Measurements from ENCODE around the gene SMCO4. TPM values are rescaled to one million over a fixed set of nuclear protein-coding genes. Genes with fewer than 3 reads are reported as not detected.

SMCO4 gene
- total RNA-seq, 1 donor from 2014 or later, result 35.1 TPM

DNA sequence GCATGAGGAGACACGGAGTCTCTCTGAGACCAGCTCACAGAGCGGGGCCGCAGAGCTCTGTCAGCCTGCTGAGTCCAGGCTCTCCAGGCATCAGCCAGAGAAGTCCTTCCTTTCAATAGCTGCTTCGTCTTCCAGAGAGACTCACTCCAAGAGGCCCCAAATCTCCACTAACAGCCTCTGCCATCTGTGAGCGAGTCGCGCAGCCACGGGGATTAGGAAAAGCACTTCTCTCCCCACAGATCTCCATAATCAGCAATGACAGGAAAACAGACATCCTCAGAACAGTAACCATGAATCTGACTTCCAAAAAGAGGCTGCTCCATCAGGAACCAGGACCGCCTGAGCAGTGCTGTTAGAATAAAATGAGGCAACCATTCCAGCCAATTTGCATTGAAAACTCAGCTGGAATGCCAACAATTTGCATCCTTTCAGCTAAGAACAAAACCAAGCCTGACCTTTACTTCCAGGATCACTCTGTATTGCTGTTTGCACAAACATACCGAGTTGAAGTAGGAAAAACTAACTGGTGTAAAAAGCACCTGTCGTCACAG, 65.4 kb downstream of the SMCO4 start:
- no peaks in the 10 kb centered on the region for H4K20me1 ChIP-seq (ENCODE audit: low read depth)
- peaks cover 4% of the 10 kb centered on the region for H3K79me2 ChIP-seq (ENCODE audit: low read depth)
- H3K4me3 ChIP-seq, result peak overlapping the region; percentile 26
- Mint-ChIP-seq H3K9me3 (peaks cover 7% of the 10 kb centered on the region), H3K4me1 (peaks cover 39% of the 10 kb centered on the region), H3K36me3 (peaks cover 15% of the 10 kb centered on the region), H3K27ac (peak overlapping the region; percentile 67), H3K4me3 (peak overlapping the region; percentile 8), H3K27me3 (ENCODE audit: insufficient read depth, low read depth) (peaks cover 2% of the 10 kb centered on the region)
- peak overlapping the region; percentile 7 for H3K9ac ChIP-seq
- peaks cover 24% of the 10 kb centered on the region for H3F3A ChIP-seq (ENCODE audit: low read depth)
- H3K4me1 ChIP-seq, result peaks cover 35% of the 10 kb centered on the region
- no peaks in the 10 kb centered on the region for H3K9me3 ChIP-seq (ENCODE audit: low read depth)
- no peaks in the 10 kb centered on the region for H3K36me3 ChIP-seq
- peak overlapping the region; percentile 70 for H3K4me2 ChIP-seq
- TF ChIP-seq EZH2 (IDR thresholded peaks at IDR 0.05), result no peak
- TF ChIP-seq EZH2phosphoT487 (IDR thresholded peaks at IDR 0.05), result no peak
- TF ChIP-seq, protein P1, sequence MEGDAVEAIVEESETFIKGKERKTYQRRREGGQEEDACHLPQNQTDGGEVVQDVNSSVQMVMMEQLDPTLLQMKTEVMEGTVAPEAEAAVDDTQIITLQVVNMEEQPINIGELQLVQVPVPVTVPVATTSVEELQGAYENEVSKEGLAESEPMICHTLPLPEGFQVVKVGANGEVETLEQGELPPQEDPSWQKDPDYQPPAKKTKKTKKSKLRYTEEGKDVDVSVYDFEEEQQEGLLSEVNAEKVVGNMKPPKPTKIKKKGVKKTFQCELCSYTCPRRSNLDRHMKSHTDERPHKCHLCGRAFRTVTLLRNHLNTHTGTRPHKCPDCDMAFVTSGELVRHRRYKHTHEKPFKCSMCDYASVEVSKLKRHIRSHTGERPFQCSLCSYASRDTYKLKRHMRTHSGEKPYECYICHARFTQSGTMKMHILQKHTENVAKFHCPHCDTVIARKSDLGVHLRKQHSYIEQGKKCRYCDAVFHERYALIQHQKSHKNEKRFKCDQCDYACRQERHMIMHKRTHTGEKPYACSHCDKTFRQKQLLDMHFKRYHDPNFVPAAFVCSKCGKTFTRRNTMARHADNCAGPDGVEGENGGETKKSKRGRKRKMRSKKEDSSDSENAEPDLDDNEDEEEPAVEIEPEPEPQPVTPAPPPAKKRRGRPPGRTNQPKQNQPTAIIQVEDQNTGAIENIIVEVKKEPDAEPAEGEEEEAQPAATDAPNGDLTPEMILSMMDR (IDR thresholded peaks at IDR 0.05), result no peak
- peak overlapping the region; percentile 95 for H3K27ac ChIP-seq
- peak; percentile 85 for DNase-seq (ENCODE audit: low spot score)
- no peaks in the 10 kb centered on the region for H3K27me3 ChIP-seq
- no peak overlapping the region for H2AFZ ChIP-seq (replicated peaks)

DNA sequence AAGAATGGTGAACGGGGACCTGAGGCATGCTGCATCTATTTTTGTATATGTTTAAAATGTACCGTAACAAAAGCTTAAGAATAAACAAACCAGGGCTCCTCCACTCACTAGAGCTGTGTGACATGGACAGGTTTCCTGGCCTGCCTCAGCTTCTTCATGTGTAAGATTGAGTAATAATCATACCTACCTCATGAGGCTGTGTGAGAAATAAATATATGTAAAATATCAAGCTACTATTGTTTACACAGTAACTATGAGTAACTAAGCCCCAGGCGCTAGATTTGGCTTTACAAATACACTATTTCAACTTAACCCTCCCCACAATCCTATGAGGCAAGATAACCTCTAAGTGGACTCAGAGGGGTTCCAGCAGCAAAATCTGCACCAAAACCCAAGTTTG, 66.4 kb downstream of the SMCO4 start:
- Histone ChIP-seq H3K36me3 (no peaks in the 10 kb centered on the region), H4K20me1 (ENCODE audit: low read depth) (no peaks in the 10 kb centered on the region), H3K27me3 (no peaks in the 10 kb centered on the region), H2AFZ (replicated peaks) (no peak overlapping the region), H3K4me3 (no peak overlapping the region), H3K9me3 (ENCODE audit: low read depth) (no peaks in the 10 kb centered on the region), H3K4me1 (peaks cover 35% of the 10 kb centered on the region), H3K27ac (peak overlapping the region; percentile 95), H3K9ac (peak overlapping the region; percentile 17), H3K4me2 (peak overlapping the region; percentile 70), H3K79me2 (ENCODE audit: low read depth) (peaks cover 4% of the 10 kb centered on the region), H3F3A (ENCODE audit: low read depth) (peaks cover 24% of the 10 kb centered on the region)
- Mint-ChIP-seq H3K4me3 (no peak overlapping the region), H3K27me3 (ENCODE audit: insufficient read depth, low read depth) (peaks cover 2% of the 10 kb centered on the region), H3K36me3 (peaks cover 15% of the 10 kb centered on the region), H3K4me1 (peaks cover 31% of the 10 kb centered on the region), H3K9me3 (peaks cover 7% of the 10 kb centered on the region), H3K27ac (no peak overlapping the region)
- TF ChIP-seq, protein P1 (IDR thresholded peaks at IDR 0.05), result no peak
- TF ChIP-seq EZH2phosphoT487 (IDR thresholded peaks at IDR 0.05), result no peak
- no peak for DNase-seq (ENCODE audit: low spot score)

DNA sequence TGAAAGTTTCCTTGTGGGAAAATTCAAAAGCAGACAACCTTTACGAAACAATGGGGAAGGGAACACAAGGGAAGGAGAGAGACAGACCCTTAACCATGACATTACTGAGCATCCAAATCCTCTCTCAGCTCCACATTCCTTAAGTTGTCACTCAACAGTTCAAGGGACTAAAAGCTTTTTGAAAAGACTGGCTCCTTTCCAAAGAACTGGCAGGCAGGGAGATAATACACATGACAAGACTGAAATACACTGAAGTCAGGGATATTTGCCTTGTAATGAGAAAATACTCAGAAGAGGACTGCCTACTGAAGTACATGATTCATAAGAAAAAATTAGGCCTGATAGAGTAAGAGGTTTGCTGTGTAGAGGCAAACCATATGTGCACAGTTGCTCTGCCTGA, 69.1 kb downstream of the SMCO4 start:
- no peak overlapping the region for H3K4me3 Mint-ChIP-seq
- peaks cover 7% of the 10 kb centered on the region for H3K36me3 Mint-ChIP-seq
- peaks cover 29% of the 10 kb centered on the region for H3K4me1 Mint-ChIP-seq
- H2AFZ ChIP-seq (replicated peaks), result no peak overlapping the region
- no peak overlapping the region for H3K9ac ChIP-seq
- no peaks in the 10 kb centered on the region for H3K36me3 ChIP-seq
- H3K9me3 ChIP-seq (ENCODE audit: low read depth), result no peaks in the 10 kb centered on the region
- no peaks in the 10 kb centered on the region for H3K27me3 ChIP-seq
- no peak overlapping the region for H3K27ac ChIP-seq
- H3K4me1 ChIP-seq, result peaks cover 34% of the 10 kb centered on the region
- no peaks in the 10 kb centered on the region for H3K79me2 ChIP-seq (ENCODE audit: low read depth)
- H3K4me2 ChIP-seq, result no peak overlapping the region
- H3K27ac Mint-ChIP-seq, result no peak overlapping the region
- no peak overlapping the region for H3K4me3 ChIP-seq
- peaks cover 7% of the 10 kb centered on the region for H3K9me3 Mint-ChIP-seq
- DNase-seq (ENCODE audit: low spot score), result no peak
- H4K20me1 ChIP-seq (ENCODE audit: low read depth), result no peaks in the 10 kb centered on the region
- peaks cover 24% of the 10 kb centered on the region for H3F3A ChIP-seq (ENCODE audit: low read depth)
- peaks cover 2% of the 10 kb centered on the region for H3K27me3 Mint-ChIP-seq (ENCODE audit: insufficient read depth, low read depth)
- TF ChIP-seq, protein P1 (IDR thresholded peaks at IDR 0.05), result no peak
- TF ChIP-seq EZH2 (IDR thresholded peaks at IDR 0.05), result no peak
